Neutrophil (primary cell): ENCODE data around the gene RAB7A.
"Not testable (repeated sequence)": the region's sequence is repeated elsewhere in the genome, so short reads cannot be mapped to it uniquely, and the experiment has no call there.

Experiments used
- H3K27ac ChIP-seq: fragments of 200-600 bp; sonication (generic); 2 replicates; pipeline ENCODE4 v1.5.1; 2016; ENCODE audit warnings: mild to moderate bottlenecking, moderate library complexity
- H3K27me3 ChIP-seq: fragments of 200-600 bp; sonication (generic); 2 replicates; pipeline ENCODE4 v1.6.0; 2016; ENCODE audit warnings: mild to moderate bottlenecking
- H3K36me3 ChIP-seq: fragments of 200-600 bp; sonication (generic); 2 replicates; pipeline ENCODE4 v1.5.1; 2017
- H3K4me1 ChIP-seq, 2 experiments: fragments of 200-600 bp in 1 of 2; sonication (generic) in 1 of 2; 1 replicate in 1 of 2; 2 replicates in 1 of 2; pipeline versions ENCODE4 v1.5.1 to v1.6.1; 2013 to 2016; ENCODE audit warnings: low read depth in 1 of 2, low read length in 1 of 2, mild to moderate bottlenecking in 1 of 2, moderate library complexity in 1 of 2; ENCODE audit not compliant: control insufficient read depth in 1 of 2, insufficient read depth in 1 of 2
- H3K4me3 ChIP-seq, 2 experiments: fragments of 200-600 bp in 1 of 2; sonication (generic) in 1 of 2; 1 replicate in 1 of 2; 2 replicates in 1 of 2; pipeline ENCODE4 v1.5.1; 2013 to 2016; ENCODE audit warnings: low read depth in 1 of 2, low read length in 1 of 2, mild to moderate bottlenecking in 1 of 2, moderate library complexity in 1 of 2
- H3K9me3 ChIP-seq: fragments of 200-600 bp; sonication (generic); 2 replicates; pipeline ENCODE4 v1.5.1; 2016
- CTCF ChIP-seq: fragments of 200-600 bp; sonication (generic); IDR thresholded peaks from 2 replicates; pipeline ENCODE4 v1.5.1; 2016; ENCODE audit warnings: antibody characterized with exemption

The RAB7A gene

DNA sequence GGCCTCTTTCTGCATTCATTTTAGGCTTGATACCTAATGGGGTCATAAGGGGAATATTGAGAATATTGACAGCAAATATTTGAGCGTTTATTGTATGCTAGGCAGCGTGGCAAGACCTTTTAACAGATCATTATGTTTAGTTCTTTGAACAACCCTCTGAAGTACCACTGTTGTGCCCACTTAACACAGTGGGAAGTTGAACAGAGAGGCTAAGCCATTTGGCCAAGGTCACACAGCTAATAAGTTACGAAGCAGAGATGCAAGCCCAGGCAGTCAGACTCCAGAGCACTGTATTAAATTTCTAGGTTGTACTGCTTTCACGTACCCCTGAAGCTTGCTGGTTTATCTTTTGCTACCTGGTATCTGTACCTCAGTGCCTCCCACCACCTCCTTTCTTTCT, 1.1 kb downstream of the RAB7A start:
- Histone ChIP-seq H3K36me3 (peaks cover 5% of the 10 kb centered on the region), H3K4me1 (peaks cover 53 to 55% of the 10 kb centered on the region in 2 experiments), H3K27me3 (no peaks in the 10 kb centered on the region), H3K9me3 (no peaks in the 10 kb centered on the region), H3K27ac (peak overlapping the region; percentile 95), H3K4me3 (peak overlapping the region; percentile 82 to 95)
- no peak for TF ChIP-seq CTCF

DNA sequence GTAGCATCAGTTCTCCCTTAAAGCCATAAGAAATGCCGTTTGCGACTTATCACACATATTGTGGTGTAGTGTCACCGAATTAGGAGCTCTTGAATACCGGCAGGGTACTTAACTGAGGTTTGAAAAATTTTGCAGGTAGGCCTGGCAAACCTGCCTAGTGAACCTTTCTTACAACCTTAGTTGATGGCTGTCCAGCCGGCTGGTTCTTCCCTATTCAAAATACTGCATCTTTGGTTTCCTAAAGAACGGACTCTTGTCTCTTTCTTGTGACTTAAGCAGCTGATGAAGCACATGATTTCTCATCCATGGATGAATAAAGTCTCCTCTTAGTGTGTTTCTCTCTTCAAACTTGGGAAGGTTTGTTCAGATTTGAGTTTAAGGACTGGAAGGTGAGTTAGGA, 1.5 kb downstream of the RAB7A start:
- Histone ChIP-seq H3K27me3 (no peaks in the 10 kb centered on the region), H3K9me3 (no peaks in the 10 kb centered on the region), H3K4me1 (peaks cover 54 to 55% of the 10 kb centered on the region in 2 experiments), H3K36me3 (peaks cover 5% of the 10 kb centered on the region), H3K4me3 (peak overlapping the region; percentile 82 to 95), H3K27ac (peak overlapping the region; percentile 95)
- TF ChIP-seq CTCF: no peak

DNA sequence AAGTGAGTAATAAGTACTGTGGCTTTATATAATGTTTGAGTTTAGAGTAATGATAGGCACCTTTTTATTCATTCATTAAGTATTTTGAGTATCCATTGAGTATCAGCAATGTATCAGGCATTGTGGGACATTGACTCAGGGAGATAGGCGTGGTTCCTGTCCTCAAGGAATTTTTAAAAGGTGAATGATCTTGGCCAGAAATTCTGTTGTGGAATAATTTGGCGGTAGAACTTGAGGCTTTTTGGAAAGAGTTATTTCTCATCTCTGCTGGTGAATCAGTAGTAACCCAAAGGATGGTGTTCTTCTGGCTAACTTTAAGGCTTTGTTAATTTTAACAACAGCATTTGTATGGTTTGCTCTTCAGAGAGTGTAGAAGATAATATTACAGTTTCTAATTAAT, 2.0 kb downstream of the RAB7A start:
- H3K4me1 ChIP-seq: peaks cover 59% of the 10 kb centered on the region in 2 experiments
- TF ChIP-seq CTCF: no peak

DNA sequence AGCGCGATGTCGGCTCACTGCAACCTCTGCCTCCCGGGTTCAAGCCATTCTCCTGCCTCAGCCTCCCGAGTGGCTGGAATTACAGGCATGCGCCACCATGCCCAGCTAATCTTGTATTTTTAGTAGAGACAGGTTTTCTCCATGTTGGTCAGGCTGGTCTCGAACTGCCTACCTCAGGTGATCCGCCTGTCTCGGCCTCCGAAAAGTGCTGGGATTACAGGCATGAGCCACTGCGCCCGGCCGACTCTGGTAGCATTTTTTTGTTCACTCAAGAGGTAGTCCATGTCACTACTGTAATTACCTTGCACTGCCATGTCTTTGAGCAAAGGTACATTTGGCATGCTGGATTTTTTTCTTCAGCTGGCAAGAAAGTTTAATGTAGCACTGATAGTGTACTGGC, 2.5 kb downstream of the RAB7A start:
- peaks cover 60 to 64% of the 10 kb centered on the region in 2 experiments for H3K4me1 ChIP-seq

More for the DNA sequence above, 2.0 kb downstream of the RAB7A start:
- peak overlapping the region; percentile 82 to 95 for H3K4me3 ChIP-seq
- peaks cover 5% of the 10 kb centered on the region for H3K36me3 ChIP-seq
- peak overlapping the region; percentile 95 for H3K27ac ChIP-seq
- no peaks in the 10 kb centered on the region for H3K9me3 ChIP-seq
- no peaks in the 10 kb centered on the region for H3K27me3 ChIP-seq

DNA sequence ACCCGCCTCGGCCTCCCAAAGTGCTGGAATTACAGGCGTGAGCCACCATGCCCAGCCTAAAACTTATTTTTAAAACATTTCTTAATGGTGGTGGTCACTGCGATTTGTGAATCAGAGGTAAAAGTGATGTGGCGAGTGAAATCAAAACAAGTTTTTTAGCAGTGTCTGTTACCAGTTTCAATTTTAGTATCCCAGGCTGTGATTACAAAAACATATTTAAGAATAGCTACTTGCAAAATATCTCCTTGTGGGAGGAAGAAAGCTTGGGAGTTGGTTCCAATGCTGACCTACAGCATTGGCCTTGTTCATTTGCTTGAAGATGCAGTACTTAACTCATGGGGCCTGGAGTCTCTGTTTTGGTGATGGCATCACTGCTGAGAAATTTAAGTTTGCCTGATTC, 4.5 kb downstream of the RAB7A start:
- peaks cover 61 to 78% of the 10 kb centered on the region in 2 experiments for H3K4me1 ChIP-seq
- peak overlapping the region; percentile 66 for H3K27ac ChIP-seq
- no peak overlapping the region for H3K4me3 ChIP-seq
- no peaks in the 10 kb centered on the region for H3K27me3 ChIP-seq
- no peak for TF ChIP-seq CTCF
- no peaks in the 10 kb centered on the region for H3K9me3 ChIP-seq
- H3K36me3 ChIP-seq: peaks cover 5% of the 10 kb centered on the region

More for the DNA sequence above, 2.5 kb downstream of the RAB7A start:
- H3K9me3 ChIP-seq, H3K27me3 ChIP-seq, H3K36me3 ChIP-seq, H3K4me3 ChIP-seq: not testable (repeated sequence)
- peak overlapping the region; percentile 7 for H3K27ac ChIP-seq

- peak overlapping the region; percentile 56 for H3K27ac ChIP-seq
- H3K36me3 ChIP-seq: peaks cover 5% of the 10 kb centered on the region
- no peaks in the 10 kb centered on the region for H3K9me3 ChIP-seq
These were observed 8.7 kb downstream of the RAB7A start for GRCh38 chr3:128734523-128735189.

More at GRCh38 chr3:128734523-128735189, 8.7 kb downstream of the RAB7A start:
- Histone ChIP-seq H3K27me3 (no peaks in the 10 kb centered on the region), H3K4me1 (peaks cover 57 to 77% of the 10 kb centered on the region in 2 experiments), H3K4me3 (no peak overlapping the region)
- no peak for TF ChIP-seq CTCF
